Duodenal mucosa (tissue), 2 donors: ENCODE results near the gene TNFRSF8.

Experiments
- H3K27ac ChIP-seq: one replicate; pipeline ENCODE4 v1.7.0; 2013; ENCODE audit warnings: low read depth, low read length
- H3K27me3 ChIP-seq, 2 donors: one replicate each; pipeline ENCODE4 v1.7.0; 2013; ENCODE audit warnings: low read length in 2 of 2, control low read depth in 1 of 2; ENCODE audit not compliant: insufficient read depth in 2 of 2, control insufficient read depth in 1 of 2
- H3K36me3 ChIP-seq, 2 donors: one replicate each; pipeline ENCODE4 v1.7.0; 2013; ENCODE audit warnings: low read length in 2 of 2, control low read depth in 1 of 2; ENCODE audit not compliant: insufficient read depth in 2 of 2, control insufficient read depth in 1 of 2
- H3K4me1 ChIP-seq, 2 donors: one replicate each; pipeline ENCODE4 v1.7.0; 2013; ENCODE audit warnings: low read length in 2 of 2, control low read depth in 1 of 2; ENCODE audit not compliant: insufficient read depth in 2 of 2, control insufficient read depth in 1 of 2
- H3K4me3 ChIP-seq, 2 donors: one replicate each; pipeline ENCODE4 v1.7.0; 2013; ENCODE audit warnings: low read length in 2 of 2, low read depth in 1 of 2
- H3K9ac ChIP-seq, 2 donors: one replicate each; pipeline ENCODE4 v1.7.0; 2013; ENCODE audit warnings: low read length in 2 of 2, low read depth in 1 of 2
- H3K9me3 ChIP-seq, 2 donors: one replicate each; pipeline ENCODE4 v1.7.0; 2013; ENCODE audit warnings: low read length in 2 of 2, control low read depth in 1 of 2; ENCODE audit not compliant: control insufficient read depth in 1 of 2

The TNFRSF8 gene

DNA sequence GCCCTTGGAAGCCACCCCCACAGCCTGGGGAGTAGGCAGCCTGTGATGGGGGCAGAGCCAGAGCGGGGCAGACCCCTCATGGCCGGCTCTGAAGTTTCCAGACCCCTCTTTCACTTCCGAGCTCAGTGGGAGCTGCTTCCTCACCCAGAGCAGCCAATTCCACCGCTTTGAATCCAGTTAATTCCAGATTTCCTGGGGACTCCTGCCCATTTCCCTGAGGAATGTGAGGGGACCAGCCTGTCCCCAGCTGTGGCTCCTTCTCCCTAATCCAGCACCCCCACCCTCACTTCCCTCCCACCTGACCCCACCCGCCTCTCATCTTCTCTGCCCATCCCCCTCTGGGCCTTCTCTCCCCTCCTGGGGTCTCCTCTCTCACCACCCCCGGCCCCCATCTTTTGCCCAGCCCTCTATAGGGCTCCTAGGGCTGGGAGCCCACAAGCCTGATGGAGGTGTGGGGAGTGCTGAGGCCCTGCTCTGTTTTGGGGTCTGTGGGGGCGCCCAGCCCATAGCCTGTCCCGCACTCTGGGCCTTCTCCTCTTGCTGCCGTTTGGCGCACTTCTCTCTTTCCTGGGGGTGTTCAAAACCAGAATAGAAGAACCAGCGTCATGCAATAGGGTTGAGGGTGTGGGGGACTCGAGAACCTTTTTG, 77.5 kb downstream of the TNFRSF8 start:
- no peak overlapping the region for H3K27ac ChIP-seq
- H3K36me3 ChIP-seq, result no peaks in the 10 kb centered on the region
- H3K27me3 ChIP-seq, result no peaks in the 10 kb centered on the region
- peaks cover 15 to 32% of the 10 kb centered on the region in 2 donors for H3K4me1 ChIP-seq
- no peak overlapping the region for H3K9ac ChIP-seq
- H3K9me3 ChIP-seq, result no peaks in the 10 kb centered on the region
- H3K4me3 ChIP-seq, result no peak overlapping the region

DNA sequence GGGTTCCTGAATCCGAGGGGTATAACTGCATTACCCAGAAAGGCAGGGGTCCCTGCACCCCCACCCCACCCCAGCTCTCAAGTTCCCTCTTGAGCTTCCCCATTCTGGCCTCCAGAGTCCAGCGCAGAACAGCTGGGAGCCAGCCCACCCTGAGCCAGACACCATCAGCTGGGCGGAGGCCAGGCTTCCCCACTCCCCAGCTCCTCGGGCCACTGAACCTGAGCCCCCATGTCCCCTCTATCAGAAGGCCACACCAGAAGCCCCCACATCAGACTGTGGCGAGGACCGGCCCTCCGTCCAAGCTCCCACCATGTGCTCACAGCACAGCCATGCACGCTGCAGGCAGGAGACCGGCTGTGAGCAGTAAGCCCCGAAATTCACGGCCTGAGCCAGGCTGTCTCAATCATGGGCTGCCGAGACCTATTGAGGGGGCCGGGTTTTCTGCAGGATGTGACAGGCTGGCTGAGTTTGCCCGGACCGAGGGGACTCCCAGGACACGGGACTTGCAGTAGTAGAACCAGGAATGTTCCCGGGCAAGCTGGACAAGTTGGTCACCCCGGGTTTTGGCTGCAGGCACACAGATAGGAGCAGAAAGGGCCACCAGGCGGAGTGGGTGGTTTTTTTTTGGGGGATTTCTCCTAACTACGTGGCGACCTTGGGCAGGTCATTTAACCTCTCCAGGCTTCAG, 78.2 kb downstream of the TNFRSF8 start:
- no peak overlapping the region for H3K9ac ChIP-seq
- peaks cover 20 to 35% of the 10 kb centered on the region in 2 donors for H3K4me1 ChIP-seq
- H3K36me3 ChIP-seq, result no peaks in the 10 kb centered on the region
- no peaks in the 10 kb centered on the region for H3K9me3 ChIP-seq
- H3K27me3 ChIP-seq, result no peaks in the 10 kb centered on the region
- no peak overlapping the region for H3K27ac ChIP-seq
- H3K4me3 ChIP-seq, result no peak overlapping the region

DNA sequence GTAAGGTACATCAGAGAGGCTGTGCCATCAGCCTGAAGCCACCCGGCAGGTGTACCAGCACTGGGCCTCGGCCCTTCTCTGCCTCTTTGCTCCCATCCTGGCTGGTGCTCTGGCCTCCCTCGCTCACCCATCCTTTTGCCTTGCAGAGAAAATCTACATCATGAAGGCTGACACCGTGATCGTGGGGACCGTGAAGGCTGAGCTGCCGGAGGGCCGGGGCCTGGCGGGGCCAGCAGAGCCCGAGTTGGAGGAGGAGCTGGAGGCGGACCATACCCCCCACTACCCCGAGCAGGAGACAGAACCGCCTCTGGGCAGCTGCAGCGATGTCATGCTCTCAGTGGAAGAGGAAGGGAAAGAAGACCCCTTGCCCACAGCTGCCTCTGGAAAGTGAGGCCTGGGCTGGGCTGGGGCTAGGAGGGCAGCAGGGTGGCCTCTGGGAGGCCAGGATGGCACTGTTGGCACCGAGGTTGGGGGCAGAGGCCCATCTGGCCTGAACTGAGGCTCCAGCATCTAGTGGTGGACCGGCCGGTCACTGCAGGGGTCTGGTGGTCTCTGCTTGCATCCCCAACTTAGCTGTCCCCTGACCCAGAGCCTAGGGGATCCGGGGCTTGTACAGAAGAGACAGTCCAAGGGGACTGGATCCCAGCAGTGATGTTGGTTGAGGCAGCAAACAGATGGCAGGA, 79.2 kb downstream of the TNFRSF8 start:
- Histone ChIP-seq H3K9ac (no peak overlapping the region), H3K9me3 (no peaks in the 10 kb centered on the region), H3K36me3 (no peaks in the 10 kb centered on the region), H3K27me3 (no peaks in the 10 kb centered on the region), H3K4me3 (no peak overlapping the region), H3K27ac (no peak overlapping the region), H3K4me1 (peaks cover 28 to 45% of the 10 kb centered on the region in 2 donors)

DNA sequence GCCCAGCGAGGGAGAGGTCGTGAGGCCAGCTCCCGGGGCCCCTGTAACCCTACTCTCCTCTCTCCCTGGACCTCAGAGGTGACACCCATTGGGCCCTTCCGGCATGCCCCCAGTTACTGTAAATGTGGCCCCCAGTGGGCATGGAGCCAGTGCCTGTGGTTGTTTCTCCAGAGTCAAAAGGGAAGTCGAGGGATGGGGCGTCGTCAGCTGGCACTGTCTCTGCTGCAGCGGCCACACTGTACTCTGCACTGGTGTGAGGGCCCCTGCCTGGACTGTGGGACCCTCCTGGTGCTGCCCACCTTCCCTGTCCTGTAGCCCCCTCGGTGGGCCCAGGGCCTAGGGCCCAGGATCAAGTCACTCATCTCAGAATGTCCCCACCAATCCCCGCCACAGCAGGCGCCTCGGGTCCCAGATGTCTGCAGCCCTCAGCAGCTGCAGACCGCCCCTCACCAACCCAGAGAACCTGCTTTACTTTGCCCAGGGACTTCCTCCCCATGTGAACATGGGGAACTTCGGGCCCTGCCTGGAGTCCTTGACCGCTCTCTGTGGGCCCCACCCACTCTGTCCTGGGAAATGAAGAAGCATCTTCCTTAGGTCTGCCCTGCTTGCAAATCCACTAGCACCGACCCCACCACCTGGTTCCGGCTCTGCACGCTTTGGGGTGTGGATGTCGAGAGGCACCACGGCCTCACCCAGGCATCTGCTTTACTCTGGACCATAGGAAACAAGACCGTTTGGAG, 80.0 kb downstream of the TNFRSF8 start:
- Histone ChIP-seq H3K4me3 (no peak overlapping the region), H3K9ac (no peak overlapping the region), H3K27ac (no peak overlapping the region)

GRCh38 chr1:12143631-12144155, 80.6 kb downstream of the TNFRSF8 start:
- Histone ChIP-seq H3K9ac (peak overlapping the region; percentile 58 to 63), H3K4me3 (peak overlapping the region; percentile 27 to 36), H3K27ac (peak overlapping the region; percentile 47), H3K9me3 (no peaks in the 10 kb centered on the region), H3K36me3 (no peaks in the 10 kb centered on the region), H3K4me1 (peaks cover 40 to 58% of the 10 kb centered on the region in 2 donors), H3K27me3 (no peaks in the 10 kb centered on the region)

More for the DNA sequence above, 80.0 kb downstream of the TNFRSF8 start:
- H3K36me3 ChIP-seq, result no peaks in the 10 kb centered on the region
- peaks cover 36 to 53% of the 10 kb centered on the region in 2 donors for H3K4me1 ChIP-seq
- no peaks in the 10 kb centered on the region for H3K27me3 ChIP-seq
- H3K9me3 ChIP-seq, result no peaks in the 10 kb centered on the region

GRCh38 chr1:12144236-12144635, 81.1 kb downstream of the TNFRSF8 start:
- Histone ChIP-seq H3K27me3 (no peaks in the 10 kb centered on the region), H3K9me3 (no peaks in the 10 kb centered on the region), H3K4me1 (peaks cover 45 to 64% of the 10 kb centered on the region in 2 donors), H3K27ac (peak overlapping the region; percentile 47), H3K36me3 (no peaks in the 10 kb centered on the region), H3K9ac (peak overlapping the region; percentile 58 to 63), H3K4me3 (peak overlapping the region; percentile 27 to 36)

DNA sequence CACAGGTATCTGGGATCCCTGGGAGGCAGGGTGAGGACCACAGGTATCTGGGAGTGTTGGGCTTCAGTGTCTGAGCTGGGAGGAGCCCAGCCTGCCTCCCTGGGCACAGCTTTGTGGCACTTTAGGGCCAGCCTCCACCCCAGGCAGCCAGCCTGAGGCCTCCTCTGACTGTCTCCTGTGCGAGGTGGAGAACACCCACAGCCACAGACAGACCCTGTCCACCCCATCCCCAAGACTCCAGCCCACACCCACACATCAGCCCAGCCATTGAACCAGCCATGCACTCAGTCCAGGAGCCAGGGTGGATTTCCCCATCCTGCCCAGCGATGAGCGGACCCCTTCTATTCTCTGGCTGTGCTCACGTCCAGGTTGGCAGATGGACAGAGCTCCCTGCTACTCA, 81.9 kb downstream of the TNFRSF8 start:
- H3K27ac ChIP-seq, result no peak overlapping the region

DNA sequence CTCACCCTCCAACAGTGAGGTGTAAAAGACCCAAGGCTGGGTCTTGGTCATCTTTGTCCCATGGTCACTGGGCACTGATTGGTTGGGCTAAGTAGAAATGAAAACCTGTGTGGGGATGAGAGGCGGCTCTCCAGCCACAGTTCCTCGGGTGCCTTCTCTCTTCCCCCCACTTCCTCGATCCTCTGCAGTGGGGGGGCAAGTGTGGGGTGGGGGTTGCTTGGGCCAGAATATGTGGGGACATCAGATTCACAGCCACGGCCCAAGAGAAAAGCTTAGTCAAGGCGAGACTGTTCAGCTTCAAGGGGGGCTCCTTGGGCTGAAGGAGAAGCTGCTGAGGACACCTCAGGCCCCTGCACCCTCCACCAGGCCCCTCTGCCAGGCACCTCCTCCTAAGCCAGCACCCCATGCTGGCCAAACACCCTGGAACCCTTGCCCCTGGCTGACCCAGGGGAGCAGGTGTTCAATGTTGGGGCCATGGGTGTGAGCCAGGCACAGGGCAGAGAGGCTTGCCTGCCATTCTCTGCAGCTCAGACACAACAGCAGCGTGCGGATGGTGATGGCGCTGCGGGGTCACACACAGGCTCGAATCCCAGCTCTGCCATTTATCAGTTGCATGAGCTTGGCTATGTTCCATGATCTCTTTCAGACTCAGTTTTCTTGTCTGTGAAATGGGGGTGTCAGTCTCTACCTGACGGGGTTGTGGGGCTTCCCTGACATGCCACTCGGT, 82.7 kb downstream of the TNFRSF8 start:
- no peak overlapping the region for H3K4me3 ChIP-seq
- peaks cover 53 to 69% of the 10 kb centered on the region in 2 donors for H3K4me1 ChIP-seq
- no peak overlapping the region for H3K27ac ChIP-seq
- H3K9ac ChIP-seq, result no peak overlapping the region
- no peaks in the 10 kb centered on the region for H3K36me3 ChIP-seq
- H3K9me3 ChIP-seq, result peaks cover 0 to 5% of the 10 kb centered on the region in 2 donors
- no peaks in the 10 kb centered on the region for H3K27me3 ChIP-seq

More for the DNA sequence above, 81.9 kb downstream of the TNFRSF8 start:
- no peak overlapping the region for H3K9ac ChIP-seq
- no peaks in the 10 kb centered on the region for H3K36me3 ChIP-seq
- peaks cover 50 to 66% of the 10 kb centered on the region in 2 donors for H3K4me1 ChIP-seq
- H3K27me3 ChIP-seq, result no peaks in the 10 kb centered on the region
- peaks cover 0 to 4% of the 10 kb centered on the region in 2 donors for H3K9me3 ChIP-seq
- no peak overlapping the region for H3K4me3 ChIP-seq

DNA sequence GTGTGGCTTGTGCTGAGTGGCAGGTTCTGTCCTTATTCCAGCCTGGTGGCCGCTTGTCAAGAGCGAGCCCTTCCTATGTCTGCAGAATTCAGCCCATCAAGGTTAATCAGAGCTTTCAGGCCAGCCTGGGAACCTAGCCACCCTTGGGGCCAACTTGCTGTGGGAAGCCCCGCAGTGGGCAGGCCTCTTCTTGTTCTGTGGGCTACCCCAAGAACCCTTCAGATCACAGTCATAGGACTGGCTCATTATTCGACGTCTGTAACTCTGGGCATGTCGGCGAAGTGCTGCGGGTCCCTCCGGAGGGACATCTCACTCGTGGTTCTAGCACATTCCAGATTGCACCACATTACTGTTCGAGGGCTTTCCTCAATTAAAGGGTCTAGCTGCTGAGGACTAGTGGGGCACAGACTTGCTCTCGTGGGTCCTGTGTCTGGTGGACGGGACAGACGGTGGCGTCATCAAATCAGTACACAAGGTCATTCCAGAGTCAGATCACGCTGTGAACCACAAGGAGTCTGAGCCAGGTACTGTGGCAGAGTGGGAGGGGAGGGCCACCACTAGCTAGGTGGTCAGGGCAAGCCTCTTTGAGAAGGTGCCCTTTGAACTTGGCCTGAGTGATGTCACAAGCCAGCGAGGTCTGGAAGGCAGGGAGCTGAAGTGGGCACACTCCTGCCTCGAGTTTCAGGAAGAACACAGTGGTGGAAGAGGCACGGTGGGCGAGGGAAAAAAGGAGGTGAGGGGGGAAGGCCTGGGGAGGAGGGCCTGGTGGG, 83.4 kb downstream of the TNFRSF8 start:
- peaks cover 60 to 73% of the 10 kb centered on the region in 2 donors for H3K4me1 ChIP-seq
- H3K27ac ChIP-seq, result no peak overlapping the region
- H3K36me3 ChIP-seq, result no peaks in the 10 kb centered on the region
- H3K9ac ChIP-seq, result peak overlapping the region in 1 of 2 donors; percentile 8
- no peak overlapping the region for H3K4me3 ChIP-seq
- no peaks in the 10 kb centered on the region for H3K27me3 ChIP-seq
- H3K9me3 ChIP-seq, result peaks cover 0 to 5% of the 10 kb centered on the region in 2 donors
